Activated naive CD4-positive, alpha-beta T cell treated with anti-CD3 and anti-CD28 coated beads, Interleukin-2, amount 50 U/mL, for 72 hours (primary cell): ENCODE measurements around the gene IFNL2. TPM values are rescaled to one million over a fixed set of nuclear protein-coding genes. Genes with fewer than 3 reads are reported as not detected.
"Not testable (repeated sequence)": the region's sequence is repeated elsewhere in the genome, so short reads cannot be mapped to it uniquely, and the experiment has no call there.

Experiments
- ATAC-seq, 2 donors: fragments of 150-1000 bp; cut with Tn5 transposase; 2 replicates each; pipeline ENCODE4 v1.10.0; 2021; ENCODE audit warnings: mild to moderate bottlenecking in 2 of 2, moderate library complexity in 2 of 2
- DNase-seq, 2 donors: peaks; one replicate each; pipeline ENCODE4 v3.0.0; 2021 to 2022; ENCODE audit warnings: low spot score in 2 of 2
- H3K27ac Mint-ChIP-seq, 2 donors: one replicate each; pipeline ENCODE4 v1.8.0; 2022; ENCODE audit warnings: mild to moderate bottlenecking in 2 of 2, mixed read lengths in 2 of 2
- H3K36me3 Mint-ChIP-seq, 2 donors: one replicate each; pipeline ENCODE4 v1.8.0; 2022; ENCODE audit warnings: mixed read lengths in 2 of 2
- H3K9me3 Mint-ChIP-seq, 2 donors: one replicate each; pipeline ENCODE4 v1.8.0; 2022; ENCODE audit warnings: mixed read lengths in 2 of 2
- total RNA-seq, 2 donors: library from RNA; stranded (reverse); gene quantifications; one replicate each; pipeline ENCODE4 v1.2.3, GENCODE V29; 2022

IFNL2 gene
- total RNA-seq, 2 donors from 2014 or later: 0.35 TPM; not detected in 1

GRCh38 chr19:39247701-39248664 is 20.2 kb upstream of the IFNL2 start:
- Mint-ChIP-seq H3K36me3 (no peaks in the 10 kb centered on the region), H3K9me3 (no peaks in the 10 kb centered on the region), H3K27ac (no peak overlapping the region)
- DNase-seq (no peak), ATAC-seq (peak in 1 of 2 donors; percentile 67)

- Mint-ChIP-seq H3K9me3 (no peaks in the 10 kb centered on the region), H3K27ac (no peak within 1 kb of the TSS), H3K36me3 (no peaks in the 10 kb centered on the region)
- DNase-seq: no peak
- ATAC-seq: no peak
Measured at GRCh38 chr19:39248806-39249205, 19.4 kb upstream of the IFNL2 start, which contains the start of gene IFNL4. Gene IFNL4, minus strand, starts transcription at chr19:39248856.

- no peak for DNase-seq
- no peak for ATAC-seq
- H3K36me3 Mint-ChIP-seq: no peaks in the 10 kb centered on the region
- no peak overlapping the region for H3K27ac Mint-ChIP-seq
- H3K9me3 Mint-ChIP-seq: no peaks in the 10 kb centered on the region
Measured at GRCh38 chr19:39251081-39251480, 17.1 kb upstream of the IFNL2 start.

- Mint-ChIP-seq H3K36me3 (no peaks in the 10 kb centered on the region), H3K9me3 (no peaks in the 10 kb centered on the region), H3K27ac (no peak overlapping the region)
- DNase-seq (no peak), ATAC-seq (no peak)
Measured at GRCh38 chr19:39251846-39252245, 16.4 kb upstream of the IFNL2 start.

GRCh38 chr19:39252458-39252857 is 15.7 kb upstream of the IFNL2 start:
- ATAC-seq: no peak
- Mint-ChIP-seq H3K9me3 (no peaks in the 10 kb centered on the region), H3K36me3 (no peaks in the 10 kb centered on the region), H3K27ac (no peak overlapping the region)
- no peak for DNase-seq

GRCh38 chr19:39253374-39254149 is 14.6 kb upstream of the IFNL2 start:
- ATAC-seq (no peak), DNase-seq (no peak)
- H3K36me3 Mint-ChIP-seq: no peaks in the 10 kb centered on the region
- H3K27ac Mint-ChIP-seq: no peak overlapping the region
- H3K9me3 Mint-ChIP-seq: no peaks in the 10 kb centered on the region

GRCh38 chr19:39254531-39255345 is 13.5 kb upstream of the IFNL2 start:
- DNase-seq: no peak
- no peaks in the 10 kb centered on the region for H3K36me3 Mint-ChIP-seq
- H3K27ac Mint-ChIP-seq: no peak overlapping the region
- no peak for ATAC-seq
- H3K9me3 Mint-ChIP-seq: no peaks in the 10 kb centered on the region

- no peaks in the 10 kb centered on the region for H3K9me3 Mint-ChIP-seq
- no peak for DNase-seq
- no peak for ATAC-seq
- H3K27ac Mint-ChIP-seq: no peak overlapping the region
- H3K36me3 Mint-ChIP-seq: no peaks in the 10 kb centered on the region
Measured at GRCh38 chr19:39257227-39257626, 11.0 kb upstream of the IFNL2 start.

GRCh38 chr19:39261704-39262103 is 6.5 kb upstream of the IFNL2 start:
- DNase-seq (no peak), ATAC-seq (no peak)
- H3K27ac Mint-ChIP-seq: no peak overlapping the region
- H3K36me3 Mint-ChIP-seq: peaks cover 6 to 11% of the 10 kb centered on the region in 2 donors
- no peaks in the 10 kb centered on the region for H3K9me3 Mint-ChIP-seq

GRCh38 chr19:39262496-39262895 is 5.7 kb upstream of the IFNL2 start:
- Mint-ChIP-seq H3K9me3 (no peaks in the 10 kb centered on the region), H3K27ac (no peak overlapping the region), H3K36me3 (peaks cover 6 to 11% of the 10 kb centered on the region in 2 donors)
- ATAC-seq (no peak), DNase-seq (no peak)

- Mint-ChIP-seq H3K9me3 (no peaks in the 10 kb centered on the region), H3K36me3 (peaks cover 6 to 11% of the 10 kb centered on the region in 2 donors), H3K27ac (no peak overlapping the region)
- ATAC-seq (peak in 1 of 2 donors; percentile 11), DNase-seq (no peak)
Measured at GRCh38 chr19:39263912-39264305, 4.3 kb upstream of the IFNL2 start.

GRCh38 chr19:39264306-39265290 is 3.6 kb upstream of the IFNL2 start:
- no peak for DNase-seq
- no peaks in the 10 kb centered on the region for H3K9me3 Mint-ChIP-seq
- H3K36me3 Mint-ChIP-seq: peaks cover 6 to 11% of the 10 kb centered on the region in 2 donors
- ATAC-seq: peak in 1 of 2 donors; percentile 23
- no peak overlapping the region for H3K27ac Mint-ChIP-seq

- ATAC-seq (peak in 1 of 2 donors; percentile 33), DNase-seq (no peak)
- Mint-ChIP-seq H3K27ac (no peak overlapping the region), H3K36me3 (peaks cover 6 to 11% of the 10 kb centered on the region in 2 donors), H3K9me3 (no peaks in the 10 kb centered on the region)
Measured at GRCh38 chr19:39265321-39265916, 2.8 kb upstream of the IFNL2 start.

- H3K27ac Mint-ChIP-seq, H3K36me3 Mint-ChIP-seq, H3K9me3 Mint-ChIP-seq, DNase-seq: not testable (repeated sequence)
- peak in 1 of 2 donors; percentile 14 for ATAC-seq
Measured at GRCh38 chr19:39268531-39269223, 481 bp downstream of the IFNL2 start.

GRCh38 chr19:39269369-39269768 is 1.2 kb downstream of the IFNL2 start:
- not testable (repeated sequence) for H3K9me3 Mint-ChIP-seq, DNase-seq, ATAC-seq, H3K36me3 Mint-ChIP-seq
- peak overlapping the region in 1 of 2 donors; percentile 21 for H3K27ac Mint-ChIP-seq
